Mucosa of descending colon (tissue), 3 donors: Measurements from ENCODE around the gene DNM1. TPM values are rescaled to one million over a fixed set of nuclear protein-coding genes. Genes with fewer than 3 reads are reported as not detected.

ENCODE experiments used
- microRNA-seq: library from miRNA; unstranded; fragments of <30 nt; microRNA quantifications from one replicate; pipeline ENCODE4, GENCODE V29; 2019
- total RNA-seq, 3 donors: library from RNA; stranded (reverse); fragmentation: NEBNext Ultra II Directional in 2 of 3; extraction: Animal tissue kit (Norgen Biotek cat#: 25700) in 2 of 3; gene quantifications; one replicate each; pipeline versions ENCODE4 v1.2.1 to v1.2.4, GENCODE V29; 2021 to 2023
- donor health status: DM: no; HTN: no; CAD: no; lungs with moderate emphysema.
- donor health status: DM: no; HTN: no; CAD: no.
- donor health status: DM: no; HTN: yes; CAD: no.

The DNM1 gene
- total RNA-seq, 3 donors from 2014 or later: 4.0 to 19.0 (median 6.7) TPM

Small RNAs within 50 kb of the gene (microRNA-seq; reads per million reads assigned to microRNA genes)
- gene MIR199B (1,161 reads per million, percentile 84 among the genes with 10 or more reads in this experiment), gene MIR3154 (not detected)

Other genes with a start within 250 kb of the DNM1 start
- gene EEIG1, start 222.4 kb upstream of the DNM1 start, total RNA-seq: 100 to 1,000 TPM; 127 to 168 (median 144) TPM
- 10 to 100 TPM; 10.4 to 12.6 (median 11.9) TPM for gene NAIF1, start 136.1 kb upstream of the DNM1 start, total RNA-seq
- gene SLC25A25, start 135.1 kb upstream of the DNM1 start, total RNA-seq: 10 to 100 TPM; 19.1 to 27.3 (median 21.3) TPM
- 10 to 100 TPM; 65.3 to 99.7 (median 90.6) TPM for gene PTGES2, start 75.7 kb upstream of the DNM1 start, total RNA-seq
- 100 to 1,000 TPM in 1 of 3 donors, 10 to 100 TPM in 2; 16.8 to 456 (median 20.5) TPM for gene LCN2, start 53.9 kb upstream of the DNM1 start, total RNA-seq
- gene BBLN, start 43.1 kb upstream of the DNM1 start, total RNA-seq: 10 to 100 TPM; 33.7 to 46.8 (median 37.6) TPM
- 100 to 1,000 TPM in 2 of 3 donors, 10 to 100 TPM in 1; 88.0 to 176 (median 105) TPM for gene CIZ1, start 11.8 kb upstream of the DNM1 start, total RNA-seq
- gene GOLGA2, start 72.6 kb downstream of the DNM1 start, total RNA-seq: 100 to 1,000 TPM in 1 of 3 donors, 10 to 100 TPM in 2; 90.3 to 118 (median 96.5) TPM
- 10 to 100 TPM; 10.6 to 13.8 (median 11.5) TPM for gene SWI5, start 72.9 kb downstream of the DNM1 start, total RNA-seq
- gene TRUB2, start 119.1 kb downstream of the DNM1 start, total RNA-seq: 10 to 100 TPM; 18.8 to 27.5 (median 24.3) TPM
- gene COQ4, start 119.5 kb downstream of the DNM1 start, total RNA-seq: 10 to 100 TPM; 43.2 to 63.9 (median 59.1) TPM
- gene SLC27A4, start 137.1 kb downstream of the DNM1 start, total RNA-seq: 10 to 100 TPM; 36.5 to 46.8 (median 39.9) TPM
- gene URM1, start 168.0 kb downstream of the DNM1 start, total RNA-seq: 10 to 100 TPM; 49.3 to 57.9 (median 51.8) TPM
- 10 to 100 TPM in 2 of 3 donors, 1 to 10 TPM in 1; 4.1 to 20.9 (median 11.5) TPM for gene CERCAM, start 217.5 kb downstream of the DNM1 start, total RNA-seq